GM19395 (cell line): Measurements from ENCODE around the gene IFIT2.
A peak's percentile ranks its signal among the peaks of the same experiment; 100 is the strongest.
"Not testable (repeated sequence)": the region's sequence is repeated elsewhere in the genome, so short reads cannot be mapped to it uniquely, and the experiment has no call there.

Experiments used
- ATAC-seq: cut with Tn5 transposase; IDR thresholded peaks from one replicate; pipeline ENCODE4 v1.9.1; 2021; ENCODE audit warnings: mild to moderate bottlenecking, moderate library complexity; ENCODE audit not compliant: unreplicated experiment

IFIT2 gene

GRCh38 chr10:89306434-89307268 is 4.8 kb downstream of the IFIT2 start:
- ATAC-seq, result no peak

DNA sequence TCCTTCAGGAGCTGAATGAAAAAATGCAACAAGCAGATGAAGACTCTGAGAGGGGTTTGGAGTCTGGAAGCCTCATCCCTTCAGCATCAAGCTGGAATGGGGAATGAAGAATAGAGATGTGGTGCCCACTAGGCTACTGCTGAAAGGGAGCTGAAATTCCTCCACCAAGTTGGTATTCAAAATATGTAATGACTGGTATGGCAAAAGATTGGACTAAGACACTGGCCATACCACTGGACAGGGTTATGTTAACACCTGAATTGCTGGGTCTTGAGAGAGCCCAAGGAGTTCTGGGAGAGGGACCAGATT is 5.4 kb downstream of the IFIT2 start:
- no peak for ATAC-seq

DNA sequence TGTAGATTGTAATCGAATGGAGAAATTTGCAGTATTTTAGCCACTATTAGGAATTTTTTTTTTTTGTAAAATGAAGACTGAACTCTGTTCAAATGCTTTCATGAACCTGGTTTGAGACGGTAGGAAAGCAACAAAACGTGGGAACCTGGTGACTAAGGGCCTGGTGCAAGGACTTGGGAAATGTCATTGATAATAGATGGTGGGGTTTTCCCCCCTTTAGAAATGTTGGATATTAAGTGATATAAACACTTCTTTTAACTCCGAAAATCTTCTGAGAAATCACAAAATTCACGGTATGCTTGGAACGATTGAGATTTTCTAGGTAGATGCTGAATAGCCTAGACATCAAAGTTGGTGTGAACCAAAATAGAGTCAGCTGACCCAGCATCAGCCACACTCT is 6.4 kb downstream of the IFIT2 start:
- ATAC-seq, result no peak

- no peak for ATAC-seq
Observed at GRCh38 chr10:89308736-89309135, 6.9 kb downstream of the IFIT2 start.

DNA sequence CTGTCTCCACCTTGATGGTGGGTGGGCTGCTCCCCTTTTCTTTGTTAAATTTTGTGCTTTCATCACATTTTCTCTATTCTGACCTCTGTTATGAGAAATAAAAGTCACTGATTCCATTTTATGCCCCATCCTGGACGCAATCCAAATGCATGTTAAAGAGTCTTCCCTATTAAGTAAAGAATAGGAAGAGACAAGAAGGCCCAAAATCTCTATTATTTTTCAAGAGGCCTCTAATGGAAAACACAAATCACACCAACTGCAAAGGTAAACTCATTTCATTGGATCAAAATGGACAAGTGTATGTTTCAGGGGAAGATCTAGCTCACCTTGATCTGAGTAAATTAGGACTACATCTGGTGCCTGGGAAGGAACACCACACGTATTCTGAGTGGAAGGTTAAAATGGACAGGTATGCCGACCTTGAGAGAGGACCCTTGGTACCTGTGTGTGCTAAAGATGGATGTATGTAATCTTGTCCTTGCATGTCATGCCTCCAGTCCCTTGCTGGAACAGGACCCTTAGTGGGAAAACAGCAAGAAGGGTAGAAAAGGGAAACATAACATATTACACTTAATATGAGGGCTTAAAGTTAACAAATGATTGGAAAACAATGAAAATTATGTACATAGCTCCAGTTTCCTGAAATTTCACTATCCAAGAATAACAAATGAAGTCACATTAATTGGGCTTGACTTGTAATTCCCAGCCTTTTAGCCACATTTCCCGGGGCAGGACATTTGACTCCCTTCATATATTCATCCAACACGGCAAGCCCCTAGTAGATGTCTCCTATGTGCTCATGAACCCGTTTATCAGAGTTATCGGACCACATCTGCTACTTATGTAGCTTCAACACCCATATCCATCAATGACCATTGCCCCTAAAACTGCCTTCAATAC is 7.6 kb downstream of the IFIT2 start:
- no peak for ATAC-seq

DNA sequence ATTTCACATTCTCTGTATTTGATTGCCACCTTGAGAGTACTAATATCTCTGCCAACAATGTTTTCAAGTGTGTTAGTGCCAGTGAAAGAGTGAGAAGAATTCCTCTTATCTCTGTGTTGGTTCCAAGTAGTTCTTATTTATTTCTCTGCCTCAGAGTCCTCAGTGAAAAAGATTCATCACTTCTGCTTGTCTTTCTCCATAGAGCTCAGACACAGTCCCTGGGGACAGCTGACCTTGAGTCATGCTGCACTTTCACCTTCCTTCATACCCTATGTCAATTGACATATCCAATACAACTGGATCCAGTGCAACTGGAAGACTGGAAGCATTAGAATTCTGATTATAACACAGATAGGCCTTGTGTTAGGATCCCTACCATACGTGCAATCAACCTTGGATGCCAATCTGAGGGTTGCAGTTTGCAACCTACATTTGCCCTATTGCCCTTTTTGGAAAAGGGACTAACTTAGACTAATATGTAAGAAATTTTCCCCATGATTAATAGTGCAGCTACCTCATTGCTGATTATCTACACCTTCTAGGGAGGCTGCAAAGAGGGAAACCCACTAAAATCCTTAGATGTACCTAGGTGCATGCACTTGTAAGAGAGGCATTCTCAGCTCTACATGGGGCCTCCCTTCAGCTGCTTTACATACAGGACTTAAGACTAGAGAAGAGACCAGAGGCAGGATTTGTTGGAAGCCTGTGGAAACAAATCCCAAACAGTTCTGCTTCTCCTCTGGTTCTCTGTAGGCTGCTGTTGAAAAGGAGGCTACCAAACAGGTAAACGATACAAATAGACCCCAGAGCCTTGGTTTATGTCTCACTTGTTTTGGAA is 8.4 kb downstream of the IFIT2 start:
- no peak for ATAC-seq

GRCh38 chr10:89312973-89313372 is 11.1 kb downstream of the IFIT2 start:
- ATAC-seq, result no peak

DNA sequence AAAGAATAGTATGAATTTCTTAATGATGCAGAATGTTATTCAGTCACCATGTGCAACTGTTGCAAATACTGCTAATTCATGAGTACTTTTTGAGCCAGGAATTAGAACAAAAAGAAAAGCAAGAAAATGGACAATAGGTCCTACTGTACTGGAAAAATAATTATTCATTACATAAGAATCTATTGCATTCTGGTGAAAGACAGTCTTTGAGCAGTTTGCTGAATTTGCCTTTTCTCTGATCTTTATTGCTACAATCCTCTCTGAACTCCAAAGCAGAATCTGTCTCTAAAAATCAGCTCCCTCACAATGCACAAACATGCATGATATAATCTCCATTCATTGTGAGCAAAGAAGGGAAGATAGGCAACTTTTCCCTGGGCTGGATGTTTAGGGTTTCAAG is 12.8 kb downstream of the IFIT2 start:
- no peak for ATAC-seq

- not testable (repeated sequence) for ATAC-seq
Observed at GRCh38 chr10:89318047-89318446, 16.2 kb downstream of the IFIT2 start.

DNA sequence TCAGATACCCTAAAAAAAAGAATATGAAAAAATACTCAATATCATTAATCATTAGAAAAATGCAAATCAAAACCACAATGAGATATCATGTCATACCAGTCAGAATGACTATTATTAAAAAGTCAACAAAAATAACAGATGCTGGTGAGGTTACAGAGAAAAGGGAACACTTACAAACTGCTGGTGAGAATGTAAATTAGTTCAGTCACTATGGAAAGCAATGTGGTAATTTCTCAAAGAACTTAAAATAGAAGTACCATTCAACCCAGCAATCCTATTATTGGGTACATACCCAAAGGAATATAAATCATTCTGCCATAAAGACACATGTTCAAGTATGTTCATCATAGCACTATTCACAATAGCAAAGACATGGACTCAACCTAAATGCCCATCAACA is 23.2 kb downstream of the IFIT2 start:
- ATAC-seq, result not testable (repeated sequence)

DNA sequence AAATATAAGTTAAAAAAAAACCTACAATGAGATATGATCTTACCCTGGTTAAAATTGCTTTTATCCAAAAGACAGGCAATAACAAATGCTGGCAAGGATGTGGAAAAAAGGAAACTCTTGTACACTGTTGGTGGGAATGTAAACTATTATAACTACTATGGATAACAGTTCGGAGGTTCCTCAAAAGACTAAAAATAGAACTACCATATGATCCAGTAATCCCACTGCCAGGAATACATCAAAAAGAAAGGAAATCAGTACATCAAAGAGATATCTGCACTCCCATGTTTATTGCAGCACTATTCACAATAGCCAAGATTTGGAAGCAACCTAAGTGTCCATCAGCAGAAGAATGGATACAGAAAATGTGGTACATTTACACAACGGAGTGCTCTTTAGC is 24.0 kb downstream of the IFIT2 start:
- not testable (repeated sequence) for ATAC-seq

- ATAC-seq, result no peak
Observed at GRCh38 chr10:89327803-89328441, 26.1 kb downstream of the IFIT2 start, which contains the start of gene IFIT3. TSS of gene IFIT3 (plus strand) at chr10:89327997. CDS start at chr10:89328074, 77 bp downstream.

- no peak for ATAC-seq
Observed at GRCh38 chr10:89329151-89329550, 27.3 kb downstream of the IFIT2 start.

DNA sequence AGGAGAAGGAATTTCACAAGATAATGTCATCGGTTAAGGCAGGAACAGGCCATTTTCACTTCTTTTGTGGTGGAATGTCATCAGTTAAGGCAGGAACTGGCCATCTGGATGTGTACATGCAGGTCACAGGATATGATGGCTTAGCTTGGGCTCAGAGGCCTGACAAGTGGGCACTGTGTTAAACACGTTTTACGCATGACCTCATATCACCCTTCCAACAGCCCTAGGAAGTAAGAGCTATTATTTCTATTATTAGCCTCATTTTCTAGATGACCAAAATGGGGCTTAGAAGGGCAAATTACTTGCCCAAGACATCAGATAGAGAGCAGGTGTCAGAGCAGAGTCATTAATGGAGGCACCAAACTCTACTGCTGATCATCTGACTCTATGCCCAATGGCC is 28.2 kb downstream of the IFIT2 start:
- not testable (repeated sequence) for ATAC-seq

GRCh38 chr10:89330537-89331212 is 28.8 kb downstream of the IFIT2 start:
- no peak for ATAC-seq

DNA sequence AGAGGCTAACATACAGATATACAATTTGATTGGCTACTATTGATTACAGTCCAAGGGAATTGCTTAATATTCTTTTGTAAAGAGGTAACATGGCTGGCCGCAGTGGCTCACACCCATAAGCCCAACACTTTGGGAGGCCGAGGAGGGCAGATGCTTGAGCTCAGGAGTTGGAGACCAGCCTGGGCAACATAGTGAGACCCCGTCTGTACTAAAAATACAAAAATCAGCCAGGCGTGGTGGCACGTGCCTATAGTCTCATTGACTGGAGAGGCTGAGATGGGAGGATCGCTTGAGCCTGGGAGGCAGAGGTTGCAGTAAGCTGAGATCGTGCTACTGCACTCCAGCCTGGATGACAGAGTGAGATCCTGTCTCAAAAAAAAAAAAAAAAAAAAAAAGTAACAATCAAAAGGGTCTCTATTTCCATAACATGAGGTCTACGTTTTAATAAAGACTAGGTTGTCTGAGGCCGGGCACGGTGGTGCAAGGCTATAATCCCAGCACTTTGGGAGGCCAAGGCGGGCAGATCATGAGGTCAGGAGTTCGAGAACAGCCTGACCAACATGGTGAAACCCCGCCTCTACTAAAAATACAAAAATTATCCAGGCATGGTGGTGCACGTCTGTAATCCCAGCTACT is 29.8 kb downstream of the IFIT2 start:
- not testable (repeated sequence) for ATAC-seq

GRCh38 chr10:89332123-89332633 is 30.3 kb downstream of the IFIT2 start:
- peak; percentile 49 for ATAC-seq

GRCh38 chr10:89335226-89335625 is 33.4 kb downstream of the IFIT2 start:
- ATAC-seq, result no peak

GRCh38 chr10:89336241-89336640 is 34.4 kb downstream of the IFIT2 start:
- no peak for ATAC-seq
